K562 (cell line): Measurements from ENCODE around the gene EXD2. TPM values are rescaled to one million over a fixed set of nuclear protein-coding genes. Genes with fewer than 3 reads are reported as not detected.

Source experiments
- BRD9 ChIP-seq: fragments of 450-650 bp; IDR thresholded peaks from 2 replicates; pipeline ENCODE4 v1.6.1; 2018; ENCODE audit warnings: low read depth; ENCODE audit not compliant: partially characterized antibody
- BRF1 ChIP-seq: IDR thresholded peaks from 3 replicates; pipeline ENCODE4 v1.6.1; 2011; ENCODE audit warnings: borderline replicate concordance, mild to moderate bottlenecking; ENCODE audit not compliant: insufficient read length; ENCODE audit errors: extremely low read depth
- CBX3 ChIP-seq, 2 experiments: IDR thresholded peaks; 1 replicate in 1 of 2; 2 replicates in 1 of 2; pipeline ENCODE4 v1.6.1; 2012; ENCODE audit warnings: inconsistent platforms in 2 of 2, low read length in 2 of 2, borderline replicate concordance in 1 of 2, control low read depth in 1 of 2
- CHD1 ChIP-seq: fragments of 200-600 bp; sonication (generic); IDR thresholded peaks from one replicate; pipeline ENCODE4 v1.6.1; 2012; ENCODE audit warnings: mild to moderate bottlenecking, moderate library complexity, low read length, inconsistent platforms
- HMGN3 ChIP-seq: IDR thresholded peaks from 2 replicates; pipeline ENCODE4 v1.6.1; 2011; ENCODE audit warnings: borderline replicate concordance, low read depth, mild to moderate bottlenecking, mixed read lengths, low read length; ENCODE audit not compliant: insufficient read length; ENCODE audit errors: extremely low read depth
- HOMEZ ChIP-seq: fragments of 250-450 bp; sonication (Bioruptor Pico); IDR thresholded peaks from 2 replicates; pipeline ENCODE4 v1.4.0; 2020; ENCODE audit warnings: mild to moderate bottlenecking, moderate library complexity
- NONO ChIP-seq, 2 experiments: fragments of 200-400 bp in 1 of 2; fragments of 450-650 bp in 1 of 2; formaldehyde crosslinking in 1 of 2; IDR thresholded peaks; 2 replicates each; pipeline ENCODE4 v1.6.1; 2017; ENCODE audit warnings: low read depth in 2 of 2, mild to moderate bottlenecking in 2 of 2, moderate library complexity in 2 of 2, low read length in 1 of 2
- PCBP1 ChIP-seq: fragments of 200-400 bp; formaldehyde crosslinking; IDR thresholded peaks from 2 replicates; pipeline ENCODE4 v1.6.1; 2018; ENCODE audit warnings: mild to moderate bottlenecking, low read depth, low read length; ENCODE audit not compliant: poor library complexity, severe bottlenecking
- POLR2A ChIP-seq: fragments of 450-650 bp; conservative IDR thresholded peaks from 2 replicates; pipeline ENCODE4 v1.6.1; 2016
- RB1 ChIP-seq: fragments of 450-650 bp; IDR thresholded peaks from 2 replicates; pipeline ENCODE4 v1.6.1; 2017; ENCODE audit warnings: low read depth, mild to moderate bottlenecking
- SAP30 ChIP-seq: fragments of 200-600 bp; sonication (generic); IDR thresholded peaks from 2 replicates; pipeline ENCODE4 v1.6.1; 2012; ENCODE audit warnings: borderline replicate concordance, low read depth, mild to moderate bottlenecking, moderate library complexity, low read length, control low read depth, inconsistent platforms; ENCODE audit not compliant: insufficient read depth, poor library complexity, severe bottlenecking
- STAT5A ChIP-seq: IDR thresholded peaks from 2 replicates; pipeline ENCODE4 v1.6.1; 2012; ENCODE audit warnings: low read length, inconsistent platforms, borderline replicate concordance
- TCF7 ChIP-seq: sonication (generic); IDR thresholded peaks from 2 replicates; pipeline ENCODE4 v1.6.1; 2016; ENCODE audit warnings: antibody characterized with exemption, borderline replicate concordance
- ZBTB12 ChIP-seq: fragments of 250-450 bp; sonication (Bioruptor Pico); IDR thresholded peaks from 2 replicates; pipeline ENCODE4 v1.4.0; 2020
- ZBTB17 ChIP-seq: fragments of 450-650 bp; formaldehyde crosslinking; IDR thresholded peaks from 2 replicates; pipeline ENCODE4 v1.4.0; 2020; ENCODE audit warnings: mild to moderate bottlenecking
- ZFP36 ChIP-seq: fragments of 150-350 bp; IDR thresholded peaks from 2 replicates; pipeline ENCODE4 v1.6.1; 2018; ENCODE audit warnings: low read length, low read depth; ENCODE audit not compliant: partially characterized antibody
- ZFX ChIP-seq: sonication (generic); formaldehyde crosslinking; IDR thresholded peaks from 2 replicates; pipeline ENCODE4 v1.8.0; 2022; ENCODE audit warnings: mild to moderate bottlenecking, missing genetic modification reagents, moderate library complexity
- ZNF174 ChIP-seq: fragments of 250-450 bp; sonication (Bioruptor Pico); IDR thresholded peaks from 2 replicates; pipeline ENCODE4 v1.4.0; 2020; ENCODE audit warnings: mild to moderate bottlenecking
- ZNF449 ChIP-seq: fragments of 250-450 bp; sonication (Bioruptor Pico); IDR thresholded peaks from 2 replicates; pipeline ENCODE4 v1.8.0; 2022; ENCODE audit warnings: moderate library complexity, mild to moderate bottlenecking, inconsistent platforms
- polyA plus RNA-seq, 8 experiments: library from polyadenylated mRNA; depleted of rRNA in 4 of 8; stranded (reverse) in 5 of 8; unstranded in 3 of 8; fragments of >200 nt; fragmentation: Nextera tagmentation in 2 of 8; fragmentation: Illumina TruSeq in 1 of 8; extraction: Ambion mirVana in 2 of 8; extraction: Trizol in 1 of 8; gene quantifications; 2 replicates each; pipeline versions ENCODE4 v1.2.1 to v1.2.3, GENCODE V29; 2011 to 2014; ENCODE audit warnings: inconsistent platforms in 1 of 8, missing spikeins in 1 of 8
- total RNA-seq, 7 experiments: library from RNA; depleted of rRNA in 6 of 7; stranded (reverse); fragments of >200 nt in 6 of 7; fragmentation: Illumina TruSeq in 2 of 7; extraction: Trizol in 2 of 7; gene quantifications; 2 replicates each; pipeline versions ENCODE4 v1.2.1 to v1.2.3, GENCODE V29; 2011 to 2021; ENCODE audit warnings: low replicate concordance in 1 of 7
- TF ChIP-seq, protein P1 (sequence below): fragments of 250-450 bp; sonication (Bioruptor Pico); IDR thresholded peaks from 2 replicates; pipeline ENCODE4 v1.8.0; 2022; ENCODE audit warnings: inconsistent platforms, mild to moderate bottlenecking, moderate library complexity, borderline replicate concordance

EXD2 gene
- total and polyA plus RNA-seq, 9 of the 15 experiments (the other 6 are each of a cell fraction or from before 2014, with no cell fraction given): 1.6 to 7.5 (median 3.7) TPM

- TF ChIP-seq HMGN3 (peak; percentile 40), BRF1 (no peak), CHD1 (peak; percentile 57), HOMEZ (CRISPR knock-in tag) (no peak), TCF7 (no peak), RB1 (peak; percentile 57; the same call in 1 of the 2 replicates), NONO (IDR thresholded peaks at IDR 0.05; ENCODE audit: low read depth in 2 of 2, low read length in 1 of 2) (0 out of 4 replicates have a peak, but pooled peaks of 1 of the 2 experiments have one; percentile 25), ZBTB12 (CRISPR knock-in tag) (no peak), ZFP36 (no peak), ZNF174 (CRISPR knock-in tag) (no peak), BRD9 (no peak), PCBP1 (peak; percentile 62), ZFX (peak; percentile 100), SAP30 (no peak), ZBTB17 (peak; percentile 99), STAT5A (no peak), POLR2A (peak; percentile 46; the same call in 1 of the 2 replicates), CBX3 (IDR thresholded peaks at IDR 0.05; ENCODE audit: borderline replicate concordance in 1 of 2, low read length in 2 of 2) (no peak), ZNF449 (CRISPR knock-in tag) (no peak)
- TF ChIP-seq, protein P1, sequence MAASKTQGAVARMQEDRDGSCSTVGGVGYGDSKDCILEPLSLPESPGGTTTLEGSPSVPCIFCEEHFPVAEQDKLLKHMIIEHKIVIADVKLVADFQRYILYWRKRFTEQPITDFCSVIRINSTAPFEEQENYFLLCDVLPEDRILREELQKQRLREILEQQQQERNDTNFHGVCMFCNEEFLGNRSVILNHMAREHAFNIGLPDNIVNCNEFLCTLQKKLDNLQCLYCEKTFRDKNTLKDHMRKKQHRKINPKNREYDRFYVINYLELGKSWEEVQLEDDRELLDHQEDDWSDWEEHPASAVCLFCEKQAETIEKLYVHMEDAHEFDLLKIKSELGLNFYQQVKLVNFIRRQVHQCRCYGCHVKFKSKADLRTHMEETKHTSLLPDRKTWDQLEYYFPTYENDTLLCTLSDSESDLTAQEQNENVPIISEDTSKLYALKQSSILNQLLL: no peak
These were observed 39.7 kb upstream of the EXD2 start (continued) for GRCh38 chr14:69151458-69152180.
